ENCODE measurements around the gene PGM2L1. TPM values are rescaled to one million over a fixed set of nuclear protein-coding genes. Genes with fewer than 3 reads are reported as not detected.
"Not testable (repeated sequence)": the region's sequence is repeated elsewhere in the genome, so short reads cannot be mapped to it uniquely, and the experiment has no call there.

The PGM2L1 gene
- total and polyA plus RNA-seq, 9 donors = 1.0 to 6.2 (median 2.1) TPM

- Histone ChIP-seq H3K4me1 (ENCODE audit: insufficient read depth) (no peaks in the 10 kb centered on the region), H3K4me3 (no peak overlapping the region), H3K27ac (no peak overlapping the region), H3K27me3 (no peaks in the 10 kb centered on the region), H3K36me3 (no peaks in the 10 kb centered on the region), H3K9me3 (no peaks in the 10 kb centered on the region)
- intact Hi-C loops (cut with DNase I) = no loop called here
- WGBS, 3 donors = 73 to 86% (median 74%) methylated on average over 2 of the region's 2 CpGs
- no peak for TF ChIP-seq POLR2A (IDR thresholded peaks at IDR 0.05)
- TF ChIP-seq EP300 (IDR thresholded peaks at IDR 0.05) = no peak
- TF ChIP-seq CTCF (IDR thresholded peaks at IDR 0.05) = no peak
- no peak for DNase-seq
Observed at GRCh38 chr11:74370123-74370522, 28.1 kb downstream of the PGM2L1 start.

GRCh38 chr11:74367881-74368280 lies 30.4 kb downstream of the PGM2L1 start:
- no peak for TF ChIP-seq CTCF (IDR thresholded peaks at IDR 0.05)
- TF ChIP-seq EP300 (IDR thresholded peaks at IDR 0.05) = no peak
- TF ChIP-seq POLR2A (IDR thresholded peaks at IDR 0.05) = no peak
- intact Hi-C loops (cut with DNase I) = no loop called here
- WGBS, 3 donors = 87 to 91% (median 88%) methylated on average over 5 of the region's 5 CpGs
- H3K4me1 ChIP-seq (ENCODE audit: insufficient read depth) = no peaks in the 10 kb centered on the region
- H3K27me3 ChIP-seq = no peaks in the 10 kb centered on the region
- no peaks in the 10 kb centered on the region for H3K36me3 ChIP-seq
- H3K27ac ChIP-seq = no peak overlapping the region
- no peaks in the 10 kb centered on the region for H3K9me3 ChIP-seq
- no peak for DNase-seq
- H3K4me3 ChIP-seq = no peak overlapping the region

GRCh38 chr11:74366576-74366975 lies 31.7 kb downstream of the PGM2L1 start:
- no peaks in the 10 kb centered on the region for H3K27me3 ChIP-seq
- no peaks in the 10 kb centered on the region for H3K9me3 ChIP-seq
- 6 to 20% (median 12%) methylated on average over 2 of the region's 2 CpGs for WGBS, 3 donors
- TF ChIP-seq POLR2A (IDR thresholded peaks at IDR 0.05) (no peak), EP300 (IDR thresholded peaks at IDR 0.05) (no peak), CTCF (IDR thresholded peaks at IDR 0.05) (no peak)
- no peak overlapping the region for H3K4me3 ChIP-seq
- H3K27ac ChIP-seq = no peak overlapping the region
- intact Hi-C loops (cut with DNase I) = no loop called here
- H3K4me1 ChIP-seq (ENCODE audit: insufficient read depth) = no peaks in the 10 kb centered on the region
- no peak for DNase-seq
- no peaks in the 10 kb centered on the region for H3K36me3 ChIP-seq

- H3K27me3 ChIP-seq; H3K4me1 ChIP-seq (ENCODE audit: insufficient read depth); intact Hi-C loops (cut with DNase I); H3K27ac ChIP-seq; H3K36me3 ChIP-seq; DNase-seq; H3K9me3 ChIP-seq; H3K4me3 ChIP-seq: not testable (repeated sequence)
- WGBS, 3 donors = 91 to 94% (median 92%) methylated on average over 3 of the region's 3 CpGs
Observed at GRCh38 chr11:74365805-74366204, 32.4 kb downstream of the PGM2L1 start.

GRCh38 chr11:74357449-74357848 lies 40.8 kb downstream of the PGM2L1 start:
- Histone ChIP-seq H3K9me3 (no peaks in the 10 kb centered on the region), H3K4me3 (no peak overlapping the region), H3K27ac (no peak overlapping the region), H3K27me3 (no peaks in the 10 kb centered on the region), H3K36me3 (no peaks in the 10 kb centered on the region), H3K4me1 (ENCODE audit: insufficient read depth) (no peaks in the 10 kb centered on the region)
- no peak for DNase-seq
- intact Hi-C loops (cut with DNase I) = no loop called here
- no peak for TF ChIP-seq POLR2A (IDR thresholded peaks at IDR 0.05)
- no peak for TF ChIP-seq CTCF (IDR thresholded peaks at IDR 0.05)
- WGBS, 3 donors = 77 to 92% (median 92%) methylated on average over 1 of the region's 1 CpG

All from ovary (tissue), 9 donors.